Activated T-cell treated with anti-CD3 and anti-CD28 coated beads, Interleukin-2, amount 50 U/mL, for 4 hours (primary cell): ENCODE results near the gene IL23R. TPM values are rescaled to one million over a fixed set of nuclear protein-coding genes. Genes with fewer than 3 reads are reported as not detected.
A peak's percentile ranks its signal among the peaks of the same experiment; 100 is the strongest.

Experiments used
- ATAC-seq, 2 donors: fragments of 200-7000 bp; cut with Tn5 transposase; one replicate each; pipeline ENCODE4 v1.10.0; 2021
- DNase-seq: peaks from one replicate; pipeline ENCODE4 v3.0.0-alpha.2; 2020
- H3K27me3 Mint-ChIP-seq: one replicate; pipeline ENCODE4 v1.8.0; 2021; ENCODE audit warnings: low read depth, mixed read lengths
- H3K36me3 Mint-ChIP-seq: one replicate; pipeline ENCODE4 v1.8.0; 2022; ENCODE audit warnings: mixed read lengths; ENCODE audit not compliant: insufficient read depth
- H3K4me1 Mint-ChIP-seq: one replicate; pipeline ENCODE4 v1.8.0; 2021; ENCODE audit warnings: low read depth, mixed read lengths
- H3K4me3 Mint-ChIP-seq: one replicate; pipeline ENCODE4 v1.8.0; 2021; ENCODE audit warnings: mild to moderate bottlenecking, moderate library complexity, mixed read lengths
- H3K9me3 Mint-ChIP-seq: one replicate; pipeline ENCODE4 v1.8.0; 2021; ENCODE audit warnings: mixed read lengths
- total RNA-seq, 3 donors: library from RNA; stranded (reverse); gene quantifications; one replicate each; pipeline ENCODE4 v1.2.1, GENCODE V29; 2021

Gene IL23R
- 10 to 100 TPM in 1 of 3 donors, 1 to 10 TPM in 2; 7.5 to 14.4 (median 8.6) TPM for total RNA-seq

GRCh38 chr1:67166196-67166595 is at the start of gene IL23R:
IL23R (plus strand) TSS chr1:67166454; CDS start chr1:67168121, 1,667 bp downstream.
- H3K9me3 Mint-ChIP-seq = no peaks in the 10 kb centered on the region
- no peak for DNase-seq
- peaks cover 2% of the 10 kb centered on the region for H3K36me3 Mint-ChIP-seq
- H3K4me1 Mint-ChIP-seq = peaks cover 51% of the 10 kb centered on the region
- ATAC-seq = peak; percentile 79 to 83
- peaks cover 2% of the 10 kb centered on the region for H3K27me3 Mint-ChIP-seq
- peak within 1 kb of the TSS; percentile 75 for H3K4me3 Mint-ChIP-seq

GRCh38 chr1:67118191-67118590 is 48.1 kb upstream of the IL23R start:
- Mint-ChIP-seq H3K9me3 (peaks cover 9% of the 10 kb centered on the region), H3K27me3 (no peaks in the 10 kb centered on the region), H3K4me3 (no peak overlapping the region), H3K4me1 (peaks cover 5% of the 10 kb centered on the region), H3K36me3 (no peaks in the 10 kb centered on the region)
- no peak for ATAC-seq
- DNase-seq = no peak

GRCh38 chr1:67118646-67119045 is 47.6 kb upstream of the IL23R start:
- Mint-ChIP-seq H3K4me1 (peaks cover 5% of the 10 kb centered on the region), H3K36me3 (no peaks in the 10 kb centered on the region), H3K27me3 (no peaks in the 10 kb centered on the region), H3K4me3 (no peak overlapping the region), H3K9me3 (peaks cover 8% of the 10 kb centered on the region)
- ATAC-seq (no peak), DNase-seq (no peak)

GRCh38 chr1:67120855-67121619 is 45.2 kb upstream of the IL23R start:
- Mint-ChIP-seq H3K27me3 (no peaks in the 10 kb centered on the region), H3K36me3 (no peaks in the 10 kb centered on the region), H3K9me3 (no peaks in the 10 kb centered on the region), H3K4me3 (no peak overlapping the region), H3K4me1 (peaks cover 5% of the 10 kb centered on the region)
- ATAC-seq (no peak), DNase-seq (no peak)

- no peaks in the 10 kb centered on the region for H3K36me3 Mint-ChIP-seq
- H3K4me3 Mint-ChIP-seq = no peak overlapping the region
- ATAC-seq (no peak), DNase-seq (no peak)
- no peaks in the 10 kb centered on the region for H3K4me1 Mint-ChIP-seq
- no peaks in the 10 kb centered on the region for H3K9me3 Mint-ChIP-seq
- no peaks in the 10 kb centered on the region for H3K27me3 Mint-ChIP-seq
These were observed 41.8 kb upstream of the IL23R start for GRCh38 chr1:67124455-67124854.

GRCh38 chr1:67126111-67126746 is 40.0 kb upstream of the IL23R start:
- Mint-ChIP-seq H3K9me3 (no peaks in the 10 kb centered on the region), H3K36me3 (no peaks in the 10 kb centered on the region), H3K4me3 (no peak overlapping the region), H3K4me1 (no peaks in the 10 kb centered on the region), H3K27me3 (no peaks in the 10 kb centered on the region)
- DNase-seq = no peak
- ATAC-seq = no peak

GRCh38 chr1:67126974-67127373 is 39.3 kb upstream of the IL23R start:
- Mint-ChIP-seq H3K36me3 (no peaks in the 10 kb centered on the region), H3K4me1 (no peaks in the 10 kb centered on the region)

GRCh38 chr1:67130673-67131072 is 35.6 kb upstream of the IL23R start:
- ATAC-seq = no peak
- Mint-ChIP-seq H3K9me3 (no peaks in the 10 kb centered on the region), H3K4me1 (peaks cover 4% of the 10 kb centered on the region), H3K36me3 (no peaks in the 10 kb centered on the region), H3K4me3 (no peak overlapping the region), H3K27me3 (peaks cover 4% of the 10 kb centered on the region)
- DNase-seq = no peak

More at GRCh38 chr1:67126974-67127373, 39.3 kb upstream of the IL23R start:
- DNase-seq (no peak), ATAC-seq (no peak)
- no peaks in the 10 kb centered on the region for H3K27me3 Mint-ChIP-seq
- H3K9me3 Mint-ChIP-seq = no peaks in the 10 kb centered on the region
- no peak overlapping the region for H3K4me3 Mint-ChIP-seq

GRCh38 chr1:67133177-67133576 is 33.1 kb upstream of the IL23R start:
- no peaks in the 10 kb centered on the region for H3K36me3 Mint-ChIP-seq
- peaks cover 4% of the 10 kb centered on the region for H3K4me1 Mint-ChIP-seq
- H3K4me3 Mint-ChIP-seq = no peak overlapping the region
- ATAC-seq (no peak), DNase-seq (no peak)
- no peaks in the 10 kb centered on the region for H3K9me3 Mint-ChIP-seq
- peaks cover 4% of the 10 kb centered on the region for H3K27me3 Mint-ChIP-seq

- peak in 1 of 2 donors; percentile 46 for ATAC-seq
- Mint-ChIP-seq H3K4me1 (peaks cover 4% of the 10 kb centered on the region), H3K36me3 (no peaks in the 10 kb centered on the region), H3K9me3 (no peaks in the 10 kb centered on the region), H3K4me3 (peak within 1 kb of the TSS; percentile 60), H3K27me3 (peaks cover 4% of the 10 kb centered on the region)
- DNase-seq = no peak
These were observed 31.6 kb upstream of the IL23R start, which contains the start of gene C1orf141 for GRCh38 chr1:67134695-67135094. C1orf141 (minus strand) TSS chr1:67134970; CDS start chr1:67127240, 7,730 bp downstream.

GRCh38 chr1:67135354-67135753 is 30.9 kb upstream of the IL23R start:
- DNase-seq = no peak
- no peak for ATAC-seq
- peaks cover 4% of the 10 kb centered on the region for H3K27me3 Mint-ChIP-seq
- no peaks in the 10 kb centered on the region for H3K9me3 Mint-ChIP-seq
- H3K36me3 Mint-ChIP-seq = no peaks in the 10 kb centered on the region
- H3K4me1 Mint-ChIP-seq = peaks cover 4% of the 10 kb centered on the region
- H3K4me3 Mint-ChIP-seq = no peak overlapping the region

GRCh38 chr1:67137307-67137753 is 28.9 kb upstream of the IL23R start:
- DNase-seq (no peak), ATAC-seq (no peak)
- Mint-ChIP-seq H3K27me3 (peaks cover 4% of the 10 kb centered on the region), H3K4me3 (no peak overlapping the region), H3K36me3 (no peaks in the 10 kb centered on the region), H3K4me1 (peaks cover 10% of the 10 kb centered on the region), H3K9me3 (no peaks in the 10 kb centered on the region)

- no peak for ATAC-seq
- Mint-ChIP-seq H3K36me3 (no peaks in the 10 kb centered on the region), H3K4me3 (no peak overlapping the region), H3K27me3 (peaks cover 4% of the 10 kb centered on the region), H3K9me3 (no peaks in the 10 kb centered on the region), H3K4me1 (peaks cover 24% of the 10 kb centered on the region)
- DNase-seq = no peak
These were observed 27.3 kb upstream of the IL23R start for GRCh38 chr1:67138813-67139499.

GRCh38 chr1:67140460-67140859 is 25.8 kb upstream of the IL23R start:
- peaks cover 29% of the 10 kb centered on the region for H3K4me1 Mint-ChIP-seq
- H3K27me3 Mint-ChIP-seq = no peaks in the 10 kb centered on the region
- DNase-seq (no peak), ATAC-seq (no peak)
- no peaks in the 10 kb centered on the region for H3K36me3 Mint-ChIP-seq
- no peaks in the 10 kb centered on the region for H3K9me3 Mint-ChIP-seq
- no peak overlapping the region for H3K4me3 Mint-ChIP-seq
